ENCODE measurements around the gene TAF10. TPM values are rescaled to one million over a fixed set of nuclear protein-coding genes. Genes with fewer than 3 reads are reported as not detected.

Gene TAF10
- 108 and 205 TPM in 2 replicates for total RNA-seq

GRCh38 chr11:6612213-6613041 lies at the start of gene TAF10:
Gene TAF10, minus strand, starts transcription at chr11:6612216. Its CDS starts 27 bp downstream, at chr11:6612189.
- peak within 1 kb of the TSS; percentile 79 for H3K4me3 ChIP-seq (ENCODE audit: low read depth, low read length)
- peak; percentile 64 for TF ChIP-seq CTCF (conservative IDR thresholded peaks at IDR 0.05; ENCODE audit: low read depth, low read length)
- DNase-seq (ENCODE audit: low read depth) = no peak

GRCh38 chr11:6660712-6661111 lies 48.7 kb upstream of the TAF10 start:
- no peak overlapping the region for H3K4me3 ChIP-seq (ENCODE audit: low read depth, low read length)
- no peak for TF ChIP-seq CTCF (conservative IDR thresholded peaks at IDR 0.05; ENCODE audit: low read depth, low read length)
- DNase-seq (ENCODE audit: low read depth) = no peak

GRCh38 chr11:6658647-6659046 lies 46.6 kb upstream of the TAF10 start:
- DNase-seq (ENCODE audit: low read depth) = no peak
- TF ChIP-seq CTCF (conservative IDR thresholded peaks at IDR 0.05; ENCODE audit: low read depth, low read length) = no peak
- no peak overlapping the region for H3K4me3 ChIP-seq (ENCODE audit: low read depth, low read length)

GRCh38 chr11:6657346-6657745 lies 45.3 kb upstream of the TAF10 start:
- TF ChIP-seq CTCF (conservative IDR thresholded peaks at IDR 0.05; ENCODE audit: low read depth, low read length) = no peak
- no peak for DNase-seq (ENCODE audit: low read depth)
- H3K4me3 ChIP-seq (ENCODE audit: low read depth, low read length) = no peak overlapping the region

- DNase-seq (ENCODE audit: low read depth) = no peak
- no peak for TF ChIP-seq CTCF (conservative IDR thresholded peaks at IDR 0.05; ENCODE audit: low read depth, low read length)
- no peak overlapping the region for H3K4me3 ChIP-seq (ENCODE audit: low read depth, low read length)
Observed at GRCh38 chr11:6656936-6657335, 44.9 kb upstream of the TAF10 start.

- DNase-seq (ENCODE audit: low read depth) = no peak
- TF ChIP-seq CTCF (conservative IDR thresholded peaks at IDR 0.05; ENCODE audit: low read depth, low read length) = no peak
- no peak overlapping the region for H3K4me3 ChIP-seq (ENCODE audit: low read depth, low read length)
Observed at GRCh38 chr11:6656584-6656915, 44.5 kb upstream of the TAF10 start.

All from epithelial cell of proximal tubule (primary cell).